Left colon (tissue), 2 donors: ENCODE measurements around the gene STAP2. TPM values are rescaled to one million over a fixed set of nuclear protein-coding genes. Genes with fewer than 3 reads are reported as not detected.
"Not testable (repeated sequence)": the region's sequence is repeated elsewhere in the genome, so short reads cannot be mapped to it uniquely, and the experiment has no call there.

Experiments used
- ATAC-seq: fragments of 200-7000 bp; cut with Tn5 transposase; one replicate; pipeline ENCODE4 v1.9.1; 2020; ENCODE audit warnings: mild to moderate bottlenecking, moderate library complexity
- DNase-seq, 2 donors: peaks; one replicate each; pipeline ENCODE4 v3.0.0-alpha.2; 2020
- intact Hi-C, 2 donors: fragments of 100-400 bp; cut with DNase I in 1 of 2; cut with micrococcal nuclease in 1 of 2; formaldehyde crosslinking; loops; one replicate each; pipeline versions ENCODE4 v1.11.2 to v1.14.0; 2022; cut with DNase I, micrococcal nuclease
- total RNA-seq, 2 donors: library from RNA; stranded (reverse); fragmentation: NEBNext Ultra II Directional; extraction: Animal tissue kit (Norgen Biotek cat#: 25700); gene quantifications; one replicate each; pipeline ENCODE4 v1.2.1, GENCODE V29; 2021
- donor health status: DM: no; HTN: no; CAD: no.
- donor health status: DM: yes; HTN: yes; CAD: no.

Gene STAP2
- total RNA-seq, 2 donors from 2014 or later = 222 to 249 TPM

DNA sequence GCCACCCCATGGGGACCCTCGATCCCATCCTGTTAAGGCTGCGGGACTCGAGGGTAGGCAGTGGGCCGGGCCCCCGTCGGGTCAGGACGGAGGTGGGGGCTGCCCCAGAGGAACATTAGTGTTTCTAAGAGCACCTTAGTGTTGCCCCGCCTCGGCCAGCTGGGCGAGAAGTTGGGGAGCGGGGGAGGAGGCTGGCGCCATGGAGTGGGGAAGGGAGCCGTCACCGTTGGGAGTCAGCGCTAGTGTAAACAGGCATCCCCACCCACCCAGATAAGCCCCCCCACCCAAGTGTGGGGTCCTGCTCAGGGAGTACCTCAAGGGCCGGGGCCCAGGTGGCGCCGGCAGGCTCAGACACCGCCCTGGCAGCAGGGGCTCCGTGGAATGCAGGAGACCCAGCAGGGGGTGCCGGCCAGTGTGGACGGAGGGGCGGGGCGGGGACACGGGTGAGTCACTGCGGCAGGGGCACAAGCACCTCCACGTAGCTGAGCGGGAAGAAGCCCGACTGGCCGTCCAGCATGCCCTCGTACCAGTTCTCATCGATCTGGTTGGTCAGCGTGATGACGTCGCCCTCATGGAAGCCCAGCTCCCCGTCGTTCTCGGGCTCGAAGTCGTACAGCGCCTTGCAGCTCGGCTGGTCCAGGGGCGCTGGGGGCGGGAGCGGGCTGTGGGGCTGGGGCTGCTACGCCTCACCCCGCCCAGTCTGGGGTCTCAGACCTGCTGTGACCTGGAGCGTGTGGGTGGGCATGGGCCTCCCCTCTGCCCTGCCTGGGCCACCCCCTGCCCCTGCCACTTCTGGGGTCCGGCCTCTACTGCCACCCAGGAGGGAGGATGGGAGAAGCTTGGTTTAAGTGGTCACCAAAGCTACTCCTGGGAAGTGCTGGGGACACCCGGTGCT, 22.8 kb upstream of the STAP2 start:
- DNase-seq (no peak), ATAC-seq (no peak)
- intact Hi-C loops = no loop called here

GRCh38 chr19:4360641-4361151, 22.1 kb upstream of the STAP2 start:
- ATAC-seq = peak; percentile 4
- intact Hi-C loops = no loop called here

GRCh38 chr19:4360081-4360569, 21.5 kb upstream of the STAP2 start:
- DNase-seq = no peak

More at GRCh38 chr19:4360641-4361151, 22.1 kb upstream of the STAP2 start:
- no peak for DNase-seq

GRCh38 chr19:4359627-4360000, 21.0 kb upstream of the STAP2 start:
- ATAC-seq (peak; percentile 7), DNase-seq (no peak)
- intact Hi-C loops = no loop called here

More at GRCh38 chr19:4360081-4360569, 21.5 kb upstream of the STAP2 start:
- no peak for ATAC-seq
- intact Hi-C loops = no loop called here

- DNase-seq (no peak), ATAC-seq (no peak)
- intact Hi-C loops = no loop called here
Measured at GRCh38 chr19:4358709-4359626, 20.3 kb upstream of the STAP2 start.

DNA sequence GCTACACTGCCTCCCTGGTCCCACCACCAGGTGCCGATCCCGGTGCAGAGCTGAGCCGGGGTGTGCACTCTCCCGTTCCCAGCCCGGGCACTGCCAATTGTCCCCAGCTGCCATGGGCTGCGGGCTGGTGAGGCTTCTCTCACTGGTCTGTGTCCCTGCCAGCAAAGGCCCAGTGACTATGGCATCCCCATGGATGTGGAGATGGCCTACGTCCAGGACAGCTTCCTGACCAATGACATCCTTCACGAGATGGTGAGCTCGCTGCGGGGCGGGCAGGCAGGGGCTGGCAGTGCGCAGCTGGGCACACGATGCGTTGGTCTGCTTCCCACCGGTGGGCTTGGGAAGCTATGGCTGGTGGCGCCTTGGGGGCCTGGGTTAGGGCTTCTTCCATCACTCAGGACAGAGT, 19.3 kb upstream of the STAP2 start:
- ATAC-seq (no peak), DNase-seq (no peak)
- intact Hi-C loops = no loop called here

DNA sequence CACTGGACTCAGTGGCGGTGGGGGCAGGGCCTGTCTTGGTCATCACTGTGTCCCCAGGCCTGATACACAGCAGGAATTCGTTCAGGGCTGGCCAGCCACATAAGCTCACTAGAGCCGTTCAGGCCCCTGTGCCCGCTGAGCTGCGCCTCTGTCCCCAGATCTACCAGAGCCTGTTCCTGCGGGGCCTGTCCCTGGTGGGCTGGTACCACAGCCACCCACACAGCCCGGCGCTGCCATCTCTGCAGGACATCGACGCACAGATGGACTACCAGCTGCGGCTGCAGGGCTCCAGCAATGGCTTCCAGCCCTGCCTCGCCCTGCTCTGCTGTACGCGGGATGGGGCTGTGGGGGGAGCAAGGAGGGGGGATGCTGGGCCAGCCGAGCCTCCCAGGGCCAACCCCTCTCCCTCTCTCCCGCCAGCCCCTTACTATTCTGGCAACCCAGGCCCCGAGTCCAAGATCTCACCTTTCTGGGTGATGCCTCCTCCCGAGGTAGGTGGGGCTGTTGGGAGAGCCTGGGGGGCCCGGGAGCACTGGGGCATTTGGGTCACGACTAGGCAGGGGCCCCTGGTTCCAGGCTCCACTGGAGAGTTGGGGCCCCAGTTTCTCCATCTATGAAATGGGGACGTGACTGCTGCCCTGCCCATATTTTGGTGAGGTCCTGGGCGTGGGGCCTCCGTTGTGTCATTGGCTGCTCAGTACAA, 18.6 kb upstream of the STAP2 start:
- no peak for ATAC-seq
- intact Hi-C loops = no loop called here
- DNase-seq = no peak

GRCh38 chr19:4354897-4355296, 16.3 kb upstream of the STAP2 start:
- intact Hi-C loops = loop anchor here in 1 of 2 donors (5.0 kb wide), 1 partner anchor 88 kb away; no protein-coding TSS in a partner anchor
- no peak for ATAC-seq
- DNase-seq = no peak

GRCh38 chr19:4354282-4354681, 15.7 kb upstream of the STAP2 start:
- intact Hi-C loops = loop anchor here in 1 of 2 donors (5.0 kb wide), 1 partner anchor 87 kb away; no protein-coding TSS in a partner anchor
- ATAC-seq (no peak), DNase-seq (no peak)

DNA sequence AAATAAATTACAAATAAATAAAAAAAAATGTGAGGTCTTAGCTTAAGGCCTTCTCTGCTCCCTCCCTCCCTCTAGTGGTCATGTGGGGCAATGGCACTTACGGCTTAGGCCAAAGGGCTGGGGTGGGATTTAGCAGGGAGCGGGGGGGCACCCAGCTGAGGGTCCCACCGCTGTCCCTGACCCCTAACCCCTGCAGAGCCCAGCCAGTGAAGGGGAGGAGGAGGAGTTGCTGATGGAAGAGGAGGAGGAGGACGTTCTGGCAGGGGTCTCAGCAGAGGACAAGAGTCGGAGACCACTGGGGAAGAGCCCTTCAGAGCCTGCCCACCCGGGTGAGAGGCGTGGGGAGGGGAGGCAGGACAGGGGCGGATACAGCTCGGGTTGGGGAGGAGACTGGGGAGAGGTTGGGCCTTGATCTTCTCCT, 14.1 kb upstream of the STAP2 start:
- DNase-seq (peak in 1 of 2 donors; percentile 65), ATAC-seq (peak; percentile 65)
- intact Hi-C loops = loop anchor here in 1 of 2 donors (5.0 kb wide), 1 partner anchor 85 kb away; no protein-coding TSS in a partner anchor

DNA sequence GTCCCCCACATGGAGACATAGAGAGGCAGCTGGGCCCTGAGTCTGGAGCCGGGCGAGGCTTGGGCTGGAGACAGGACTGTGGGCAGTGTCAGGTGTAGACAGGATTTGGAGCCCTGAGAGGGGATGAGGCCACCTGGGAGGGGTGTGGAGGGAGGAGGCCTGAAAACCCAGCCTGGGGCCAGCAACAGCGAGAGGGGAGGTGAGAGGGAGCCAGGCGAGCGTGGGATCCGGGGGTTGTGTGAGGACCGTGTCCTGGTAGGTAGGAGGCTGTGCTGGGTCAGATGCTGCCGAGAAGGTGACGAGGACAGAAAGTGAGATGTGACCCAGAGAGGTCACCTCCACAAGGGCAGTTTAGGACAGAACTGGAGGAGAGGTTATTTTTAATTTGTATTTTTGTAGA, 12.1 kb upstream of the STAP2 start:
- ATAC-seq (no peak), DNase-seq (no peak)
- intact Hi-C loops = loop anchor here in 1 of 2 donors (5.0 kb wide), 1 partner anchor 83 kb away; no protein-coding TSS in a partner anchor

GRCh38 chr19:4350111-4350510, 11.5 kb upstream of the STAP2 start:
- intact Hi-C loops = loop anchor here in 1 of 2 donors (5.0 kb wide), 1 partner anchor 83 kb away; no protein-coding TSS in a partner anchor
- ATAC-seq (no peak), DNase-seq (no peak)

DNA sequence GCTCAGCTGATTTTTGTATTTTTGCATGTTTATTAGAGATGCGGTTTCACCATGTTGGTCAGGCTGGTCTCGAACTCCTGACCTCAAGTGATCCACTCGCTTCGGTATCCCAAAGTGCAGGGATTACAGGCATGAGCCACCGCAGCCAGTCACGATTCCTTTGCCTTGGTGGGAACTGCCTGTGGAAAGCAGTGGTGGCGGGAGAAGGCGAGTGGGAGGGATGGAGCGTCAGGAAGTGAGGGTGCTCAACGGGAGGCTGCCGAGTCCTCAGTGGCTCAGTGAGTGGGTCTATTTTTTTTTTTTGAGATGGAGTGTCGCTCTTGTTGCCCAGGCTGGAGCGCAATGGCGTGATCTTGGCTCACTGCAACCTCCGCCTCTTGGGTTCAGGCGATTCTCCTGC, 10.6 kb upstream of the STAP2 start:
- intact Hi-C loops, ATAC-seq, DNase-seq: not testable (repeated sequence)

DNA sequence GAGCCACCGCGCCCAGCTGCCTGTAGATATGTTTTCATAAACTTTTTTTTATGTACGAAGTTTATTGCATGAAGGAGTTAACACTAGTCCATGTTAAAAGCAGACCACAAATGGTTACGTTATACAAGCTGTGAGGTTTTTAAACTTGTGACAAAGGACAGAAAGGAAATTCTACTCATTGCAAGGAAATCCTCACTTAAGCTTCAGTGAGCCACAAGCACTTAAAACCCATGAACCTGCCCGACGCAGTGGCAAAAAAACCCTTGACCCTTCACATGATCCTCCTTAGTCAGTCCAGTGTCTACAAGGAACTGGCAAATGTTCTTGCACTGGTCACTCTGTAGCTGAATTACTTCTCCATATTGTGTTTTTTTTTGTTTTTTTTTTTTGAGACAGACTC, 8.9 kb upstream of the STAP2 start:
- DNase-seq = no peak
- no peak for ATAC-seq
- intact Hi-C loops = no loop called here

GRCh38 chr19:4346020-4346383, 7.4 kb upstream of the STAP2 start:
- DNase-seq = no peak
- no peak for ATAC-seq
- intact Hi-C loops = no loop called here

- intact Hi-C loops = no loop called here
- ATAC-seq (no peak), DNase-seq (no peak)
Measured at GRCh38 chr19:4345342-4346019, 6.9 kb upstream of the STAP2 start.

DNA sequence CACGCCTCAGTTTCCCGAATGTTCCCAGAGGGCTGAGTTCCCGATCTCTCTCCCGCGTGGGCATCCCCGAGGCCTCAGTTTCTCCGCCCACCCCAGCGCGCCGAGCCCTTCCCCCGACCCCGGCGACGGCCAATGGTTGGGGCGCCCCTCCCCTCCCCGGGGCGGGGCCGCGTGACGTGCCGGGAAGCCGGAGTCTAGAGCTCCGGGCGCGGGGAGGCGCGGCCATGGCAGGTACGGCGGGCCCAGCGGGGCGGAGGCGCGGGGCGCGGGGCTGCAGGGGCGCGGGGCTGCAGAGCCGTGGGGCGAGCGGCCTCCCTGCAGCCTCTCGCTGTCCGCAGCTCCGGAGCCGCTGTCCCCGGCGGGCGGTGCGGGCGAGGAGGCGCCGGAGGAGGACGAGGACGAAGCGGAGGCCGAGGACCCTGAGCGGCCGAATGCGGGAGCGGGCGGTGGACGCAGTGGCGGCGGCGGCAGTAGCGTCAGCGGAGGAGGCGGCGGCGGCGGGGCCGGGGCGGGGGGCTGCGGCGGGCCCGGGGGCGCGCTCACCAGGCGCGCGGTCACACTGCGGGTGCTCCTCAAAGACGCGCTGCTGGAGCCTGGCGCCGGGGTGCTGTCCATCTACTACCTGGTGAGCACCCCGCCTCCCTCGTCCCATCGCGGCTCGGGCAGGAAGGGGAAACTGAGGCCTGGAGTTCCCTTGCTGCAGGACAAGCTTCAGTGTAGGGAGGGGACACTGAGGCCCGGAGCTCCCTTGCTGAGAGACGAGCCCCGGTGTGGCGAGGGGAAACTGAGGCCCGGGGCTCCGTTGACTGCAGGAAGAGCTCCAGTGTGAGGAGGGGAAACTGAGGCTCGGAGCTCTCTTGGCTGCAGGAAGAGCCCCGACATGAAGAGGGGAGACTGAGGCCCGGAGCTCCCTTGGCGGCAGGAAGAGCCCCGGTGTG, 5.0 kb upstream of the STAP2 start, which contains the start of gene MPND:
TSS of gene MPND (plus strand) at position 193 of the 938 bp plus-strand sequence. CDS start at position 225, 32 bp downstream.
- intact Hi-C loops = no loop called here
- peak; percentile 58 for ATAC-seq
- DNase-seq = peak; percentile 91 to 96
